GM12891 (cell line): Measurements from ENCODE around the gene USH1C.

ENCODE experiments used
- DNase-seq: peaks from one replicate; pipeline ENCODE4 v3.0.0; 2011; ENCODE audit warnings: low spot score; ENCODE audit not compliant: insufficient read length
- FAIRE-seq: peaks from 2 replicates; lab custom pipeline; 2011; peaks lifted over from hg19 to GRCh38; lab: Jason Lieb, UNC
- PAX5 ChIP-seq: IDR thresholded peaks from 2 replicates; pipeline ENCODE4 v1.6.1; 2011; ENCODE audit warnings: low read length, moderate library complexity, mild to moderate bottlenecking; ENCODE audit not compliant: insufficient read depth, severe bottlenecking
- POLR2A ChIP-seq: IDR thresholded peaks from 2 replicates; pipeline ENCODE4 v1.6.1; 2011; ENCODE audit warnings: low read depth, low read length, control low read depth
- POLR2AphosphoS5 ChIP-seq: IDR thresholded peaks from 2 replicates; pipeline ENCODE4 v1.6.1; 2011; ENCODE audit warnings: low read depth, low read length, control low read depth
- POU2F2 ChIP-seq: IDR thresholded peaks from 2 replicates; pipeline ENCODE4 v1.6.1; 2011; ENCODE audit warnings: low read depth, mild to moderate bottlenecking, control low read depth, low read length, moderate library complexity
- SPI1 ChIP-seq: IDR thresholded peaks from 2 replicates; pipeline ENCODE4 v1.6.1; 2011; ENCODE audit warnings: low read depth, low read length, control low read depth
- TAF1 ChIP-seq: IDR thresholded peaks from 2 replicates; pipeline ENCODE4 v1.6.1; 2011; ENCODE audit warnings: low read depth, low read length, control low read depth

The USH1C gene

DNA sequence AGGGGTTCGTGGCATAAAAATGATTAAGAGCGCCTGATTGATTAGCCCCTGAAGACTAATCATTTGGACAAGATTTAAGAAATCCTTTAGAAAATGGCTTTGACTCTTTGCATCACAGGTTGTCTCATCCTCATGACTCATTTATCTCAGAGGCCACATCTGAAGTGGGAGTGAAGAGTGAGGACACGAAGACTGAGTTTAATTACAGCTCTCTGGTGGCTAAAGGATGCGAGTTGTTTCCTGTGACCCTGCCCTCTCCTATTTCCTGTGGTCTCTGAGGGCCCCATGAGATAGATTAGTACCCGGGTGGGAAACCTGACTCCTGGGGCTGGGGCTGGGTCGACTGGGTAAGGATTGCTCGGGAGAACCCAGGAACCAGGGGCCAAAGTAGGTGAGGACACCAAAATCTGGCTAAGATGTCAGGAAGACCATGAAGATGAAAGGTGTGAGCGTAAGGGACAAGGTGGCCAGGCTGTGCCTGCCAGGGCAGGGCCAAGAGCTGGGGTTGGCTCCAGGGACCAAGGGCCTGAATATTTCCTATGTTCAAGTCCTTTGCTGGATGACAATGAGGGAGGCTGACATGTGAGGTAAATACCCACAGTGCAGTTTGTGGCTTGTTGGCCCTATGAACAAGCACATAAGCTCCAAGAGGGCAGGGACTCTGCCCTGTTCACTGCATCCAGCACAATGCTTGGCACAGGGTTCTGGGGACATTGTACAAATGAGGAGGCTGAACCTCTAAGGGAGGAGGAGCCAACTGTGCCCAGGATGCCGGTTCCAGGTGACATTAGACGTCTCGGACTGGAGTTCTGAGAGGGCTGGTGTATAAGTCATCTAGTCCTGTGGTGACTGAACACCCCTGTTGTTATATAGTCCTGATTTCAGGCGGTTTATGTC is 6.5 kb upstream of the USH1C start:
- FAIRE-seq: no peak
- DNase-seq: no peak
- TF ChIP-seq TAF1: no peak
- no peak for TF ChIP-seq POLR2AphosphoS5
- TF ChIP-seq SPI1: no peak
- no peak for TF ChIP-seq PAX5
- no peak for TF ChIP-seq POLR2A
- TF ChIP-seq POU2F2: no peak

- FAIRE-seq (no peak), DNase-seq (no peak)
Observed at GRCh38 chr11:17548444-17548843, 4.2 kb upstream of the USH1C start.

GRCh38 chr11:17547932-17548331 is 3.7 kb upstream of the USH1C start:
- no peak for FAIRE-seq
- TF ChIP-seq POLR2A (no peak), PAX5 (no peak), POLR2AphosphoS5 (no peak), POU2F2 (no peak), TAF1 (no peak), SPI1 (no peak)
- no peak for DNase-seq

More at GRCh38 chr11:17548444-17548843, 4.2 kb upstream of the USH1C start:
- TF ChIP-seq POLR2AphosphoS5 (no peak), SPI1 (no peak), POU2F2 (no peak)

- no peak for FAIRE-seq
- no peak for TF ChIP-seq TAF1
- no peak for TF ChIP-seq POLR2AphosphoS5
- TF ChIP-seq SPI1: no peak
- no peak for TF ChIP-seq POU2F2
- TF ChIP-seq POLR2A: no peak
- TF ChIP-seq PAX5: no peak
- no peak for DNase-seq
Observed at GRCh38 chr11:17547051-17547577, 2.9 kb upstream of the USH1C start, which contains the start of gene OTOG. OTOG (plus strand) TSS chr11:17547259; CDS start chr11:17547373, 114 bp downstream.

- FAIRE-seq (no peak), DNase-seq (no peak)
- no peak for TF ChIP-seq TAF1
- no peak for TF ChIP-seq PAX5
- no peak for TF ChIP-seq SPI1
- TF ChIP-seq POLR2A: no peak
- no peak for TF ChIP-seq POLR2AphosphoS5
Observed at GRCh38 chr11:17546240-17546639, 2.0 kb upstream of the USH1C start.

GRCh38 chr11:17543574-17544180 is 539 bp downstream of the USH1C start:
- DNase-seq (no peak), FAIRE-seq (no peak)
- TF ChIP-seq POU2F2: no peak
- no peak for TF ChIP-seq PAX5

DNA sequence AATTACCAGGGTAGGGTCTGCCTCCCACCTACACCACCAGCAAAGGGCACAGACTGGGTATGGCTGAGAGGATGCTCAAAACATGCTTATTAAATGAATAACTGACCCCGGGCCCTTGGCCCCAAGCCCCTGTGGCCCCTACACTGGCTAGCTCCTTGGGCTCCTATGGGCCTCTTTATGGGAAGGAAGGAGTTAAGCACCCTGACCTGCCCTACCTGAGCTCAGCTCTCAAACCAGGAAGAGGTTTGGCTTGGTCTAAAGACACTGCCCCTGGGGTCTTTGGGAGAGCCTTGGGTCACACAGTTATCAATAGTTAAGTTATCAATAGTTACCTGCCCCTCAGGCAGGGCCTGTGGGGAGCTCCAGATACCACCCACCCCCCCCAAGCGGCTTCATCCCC is 1.2 kb downstream of the USH1C start:
- FAIRE-seq (no peak), DNase-seq (no peak)
- TF ChIP-seq POLR2A (no peak), TAF1 (no peak), POLR2AphosphoS5 (no peak), SPI1 (no peak), PAX5 (no peak), POU2F2 (no peak)

GRCh38 chr11:17542249-17542648 is 2.0 kb downstream of the USH1C start:
- TF ChIP-seq TAF1 (no peak), POLR2AphosphoS5 (no peak), PAX5 (no peak), POU2F2 (no peak), POLR2A (no peak), SPI1 (no peak)
- DNase-seq (no peak), FAIRE-seq (no peak)

GRCh38 chr11:17541330-17541885 is 2.8 kb downstream of the USH1C start:
- no peak for TF ChIP-seq POU2F2
- TF ChIP-seq PAX5: no peak
- no peak for TF ChIP-seq TAF1
- no peak for TF ChIP-seq SPI1
- TF ChIP-seq POLR2AphosphoS5: no peak
- TF ChIP-seq POLR2A: no peak
- DNase-seq (no peak), FAIRE-seq (no peak)
